Inflammatory macrophage treated with lipopolysaccharide for 4 hours (primary cell): Measurements from ENCODE around the gene SLC24A3.
"Not testable (repeated sequence)": the region's sequence is repeated elsewhere in the genome, so short reads cannot be mapped to it uniquely, and the experiment has no call there.

Experiments
- DNase-seq: peaks from one replicate; pipeline ENCODE4 v3.0.0-alpha.2; 2020

Gene SLC24A3

GRCh38 chr20:19727251-19727847 lies 514.9 kb downstream of the SLC24A3 start:
- no peak for DNase-seq

- DNase-seq, result no peak
Measured at GRCh38 chr20:19729672-19730071, 517.2 kb downstream of the SLC24A3 start.

GRCh38 chr20:19730706-19731105 lies 518.3 kb downstream of the SLC24A3 start:
- no peak for DNase-seq

GRCh38 chr20:19734811-19735210 lies 522.4 kb downstream of the SLC24A3 start:
- no peak for DNase-seq

GRCh38 chr20:19735446-19735845 lies 523.0 kb downstream of the SLC24A3 start:
- peak; percentile 88 for DNase-seq

- peak; percentile 94 for DNase-seq
Measured at GRCh38 chr20:19737025-19737424, 524.6 kb downstream of the SLC24A3 start.

GRCh38 chr20:19738951-19739350 lies 526.5 kb downstream of the SLC24A3 start:
- no peak for DNase-seq

- DNase-seq, result no peak
Measured at GRCh38 chr20:19739351-19739750, 526.9 kb downstream of the SLC24A3 start.

GRCh38 chr20:19740512-19740911 lies 528.1 kb downstream of the SLC24A3 start:
- DNase-seq, result no peak

GRCh38 chr20:19741924-19742323 lies 529.5 kb downstream of the SLC24A3 start:
- no peak for DNase-seq

- peak; percentile 84 for DNase-seq
Measured at GRCh38 chr20:19742974-19743639, 530.7 kb downstream of the SLC24A3 start.

- no peak for DNase-seq
Measured at GRCh38 chr20:19743640-19743995, 531.2 kb downstream of the SLC24A3 start.

- no peak for DNase-seq
Measured at GRCh38 chr20:19745106-19745505, 532.7 kb downstream of the SLC24A3 start.

GRCh38 chr20:19745584-19745983 lies 533.1 kb downstream of the SLC24A3 start:
- no peak for DNase-seq

- no peak for DNase-seq
Measured at GRCh38 chr20:19746396-19746795, 534.0 kb downstream of the SLC24A3 start.

- no peak for DNase-seq
Measured at GRCh38 chr20:19747903-19748302, 535.5 kb downstream of the SLC24A3 start.

GRCh38 chr20:19748681-19749080 lies 536.2 kb downstream of the SLC24A3 start:
- DNase-seq, result no peak

- DNase-seq, result no peak
Measured at GRCh38 chr20:19749618-19750071, 537.2 kb downstream of the SLC24A3 start.

- DNase-seq, result no peak
Measured at GRCh38 chr20:19750101-19750606, 537.7 kb downstream of the SLC24A3 start.

- peak; percentile 21 for DNase-seq
Measured at GRCh38 chr20:19750907-19751636, 538.6 kb downstream of the SLC24A3 start.

- DNase-seq, result not testable (repeated sequence)
Measured at GRCh38 chr20:19754201-19754600, 541.8 kb downstream of the SLC24A3 start.

GRCh38 chr20:19756761-19757486 lies 544.5 kb downstream of the SLC24A3 start:
- no peak for DNase-seq

GRCh38 chr20:19757487-19758132 lies 545.2 kb downstream of the SLC24A3 start:
- peak; percentile 28 for DNase-seq
